SKM-1 (cell line): Measurements from ENCODE around the gene TRIM65.
"Not testable (repeated sequence)": the region's sequence is repeated elsewhere in the genome, so short reads cannot be mapped to it uniquely, and the experiment has no call there.

ENCODE experiments used
- DNase-seq: peaks from one replicate; lab custom pipeline; 2025; ENCODE audit not compliant: unreplicated experiment; lab: John Stamatoyannopoulos, UW

Gene TRIM65

GRCh38 chr17:75876190-75876937 is 20.4 kb downstream of the TRIM65 start:
- DNase-seq, result no peak

- DNase-seq, result no peak
Observed at GRCh38 chr17:75875940-75876189, 20.9 kb downstream of the TRIM65 start.

GRCh38 chr17:75875182-75875939 is 21.4 kb downstream of the TRIM65 start:
- no peak for DNase-seq

GRCh38 chr17:75874323-75875181 is 22.2 kb downstream of the TRIM65 start:
- no peak for DNase-seq

- no peak for DNase-seq
Observed at GRCh38 chr17:75873587-75874322, 23.0 kb downstream of the TRIM65 start.

- no peak for DNase-seq
Observed at GRCh38 chr17:75872434-75873351, 24.1 kb downstream of the TRIM65 start.

GRCh38 chr17:75870228-75870627 is 26.5 kb downstream of the TRIM65 start:
- DNase-seq, result not testable (repeated sequence)

- DNase-seq, result no peak
Observed at GRCh38 chr17:75869282-75870141, 27.2 kb downstream of the TRIM65 start.

GRCh38 chr17:75868730-75869281 is 27.9 kb downstream of the TRIM65 start:
- not testable (repeated sequence) for DNase-seq

- DNase-seq, result not testable (repeated sequence)
Observed at GRCh38 chr17:75865404-75866188, 31.2 kb downstream of the TRIM65 start.

- DNase-seq, result not testable (repeated sequence)
Observed at GRCh38 chr17:75864887-75865286, 31.9 kb downstream of the TRIM65 start.

GRCh38 chr17:75864448-75864871 is 32.3 kb downstream of the TRIM65 start:
- DNase-seq, result no peak

- DNase-seq, result no peak
Observed at GRCh38 chr17:75861927-75862317, 34.8 kb downstream of the TRIM65 start.

- DNase-seq, result not testable (repeated sequence)
Observed at GRCh38 chr17:75859358-75859757, 37.4 kb downstream of the TRIM65 start.

- no peak for DNase-seq
Observed at GRCh38 chr17:75856062-75856756, 40.5 kb downstream of the TRIM65 start.

GRCh38 chr17:75855310-75856061 is 41.3 kb downstream of the TRIM65 start, which contains the start of gene WBP2:
Gene WBP2 (minus strand): TSS chr17:75855335. CDS start chr17:75855297, 38 bp downstream.
- DNase-seq, result peak; percentile 100
